ENCODE measurements around the gene MVK.

MVK gene

GRCh38 chr12:109557200-109557599 is 16.4 kb upstream of the MVK start:
- Histone ChIP-seq H3K36me3 (ENCODE audit: insufficient read depth, low read length) (peaks cover 3% of the 10 kb centered on the region), H3K4me3 (ENCODE audit: low read depth, low read length, poor library complexity, severe bottlenecking) (no peak overlapping the region), H3K27ac (ENCODE audit: low read depth, low read length, poor library complexity, severe bottlenecking) (no peak overlapping the region), H3K9ac (ENCODE audit: low read length) (no peak overlapping the region), H3F3A (ENCODE audit: insufficient read depth, low read length) (no peaks in the 10 kb centered on the region), H3K27me3 (ENCODE audit: insufficient read depth, low read length) (no peaks in the 10 kb centered on the region), H2AFZ (ENCODE audit: low read length) (no peak overlapping the region), H3K4me2 (ENCODE audit: low read length) (no peak overlapping the region), H4K20me1 (ENCODE audit: insufficient read depth, low read length) (no peaks in the 10 kb centered on the region), H3K79me2 (ENCODE audit: insufficient read depth, low read length) (no peaks in the 10 kb centered on the region), H3K4me1 (ENCODE audit: insufficient read depth, low read length, severe bottlenecking) (no peaks in the 10 kb centered on the region), H3K9me2 (ENCODE audit: low read depth, low read length) (no peaks in the 10 kb centered on the region), H3K9me3 (ENCODE audit: low read length) (no peaks in the 10 kb centered on the region)
- TF ChIP-seq CTCF (IDR thresholded peaks at IDR 0.05; ENCODE audit: low read length) (no peak), EZH2 (IDR thresholded peaks at IDR 0.05; ENCODE audit: borderline replicate concordance, low read length) (no peak)

GRCh38 chr12:109557805-109558204 is 15.8 kb upstream of the MVK start:
- peaks cover 9% of the 10 kb centered on the region for H3K36me3 ChIP-seq (ENCODE audit: insufficient read depth, low read length)
- H3K4me1 ChIP-seq (ENCODE audit: insufficient read depth, low read length, severe bottlenecking) = no peaks in the 10 kb centered on the region
- no peaks in the 10 kb centered on the region for H3K27me3 ChIP-seq (ENCODE audit: insufficient read depth, low read length)
- no peaks in the 10 kb centered on the region for H3F3A ChIP-seq (ENCODE audit: insufficient read depth, low read length)
- H3K9ac ChIP-seq (ENCODE audit: low read length) = no peak overlapping the region
- no peaks in the 10 kb centered on the region for H3K79me2 ChIP-seq (ENCODE audit: insufficient read depth, low read length)
- no peak overlapping the region for H3K4me3 ChIP-seq (ENCODE audit: low read depth, low read length, poor library complexity, severe bottlenecking)
- no peak overlapping the region for H3K27ac ChIP-seq (ENCODE audit: low read depth, low read length, poor library complexity, severe bottlenecking)
- no peak overlapping the region for H3K4me2 ChIP-seq (ENCODE audit: low read length)
- TF ChIP-seq EZH2 (IDR thresholded peaks at IDR 0.05; ENCODE audit: borderline replicate concordance, low read length) (no peak), CTCF (IDR thresholded peaks at IDR 0.05; ENCODE audit: low read length) (no peak)
- H3K9me2 ChIP-seq (ENCODE audit: low read depth, low read length) = no peaks in the 10 kb centered on the region
- H4K20me1 ChIP-seq (ENCODE audit: insufficient read depth, low read length) = no peaks in the 10 kb centered on the region
- no peak overlapping the region for H2AFZ ChIP-seq (ENCODE audit: low read length)
- no peaks in the 10 kb centered on the region for H3K9me3 ChIP-seq (ENCODE audit: low read length)

- Histone ChIP-seq H3K27ac (ENCODE audit: low read depth, low read length, poor library complexity, severe bottlenecking) (no peak overlapping the region), H3K9ac (ENCODE audit: low read length) (no peak overlapping the region), H3K79me2 (ENCODE audit: insufficient read depth, low read length) (no peaks in the 10 kb centered on the region), H3K4me2 (ENCODE audit: low read length) (no peak overlapping the region), H3F3A (ENCODE audit: insufficient read depth, low read length) (no peaks in the 10 kb centered on the region), H2AFZ (ENCODE audit: low read length) (no peak overlapping the region), H3K27me3 (ENCODE audit: insufficient read depth, low read length) (no peaks in the 10 kb centered on the region), H3K9me3 (ENCODE audit: low read length) (no peaks in the 10 kb centered on the region), H3K4me3 (ENCODE audit: low read depth, low read length, poor library complexity, severe bottlenecking) (no peak overlapping the region), H3K36me3 (ENCODE audit: insufficient read depth, low read length) (peaks cover 17% of the 10 kb centered on the region), H4K20me1 (ENCODE audit: insufficient read depth, low read length) (no peaks in the 10 kb centered on the region), H3K4me1 (ENCODE audit: insufficient read depth, low read length, severe bottlenecking) (no peaks in the 10 kb centered on the region), H3K9me2 (ENCODE audit: low read depth, low read length) (no peaks in the 10 kb centered on the region)
- TF ChIP-seq CTCF (IDR thresholded peaks at IDR 0.05; ENCODE audit: low read length) = no peak
- no peak for TF ChIP-seq EZH2 (IDR thresholded peaks at IDR 0.05; ENCODE audit: borderline replicate concordance, low read length)
These were observed 15.0 kb upstream of the MVK start for GRCh38 chr12:109558374-109559199.

All from OCI-LY1 (cell line).